ENCODE data around the gene MALT1.

GRCh38 chr18:58682429-58683069 is 11.3 kb downstream of the MALT1 start:
- TF ChIP-seq POLR2AphosphoS5 (IDR thresholded peaks at IDR 0.05; ENCODE audit: low read depth, low read length) (no peak; the same call in 1 of the 2 replicates), POLR2A (IDR thresholded peaks at IDR 0.05; ENCODE audit: low read depth, low read length) (no peak)

Data from GM12892 (cell line).